Panc1 (cell line): ENCODE measurements around the gene CABP4. TPM values are rescaled to one million over a fixed set of nuclear protein-coding genes. Genes with fewer than 3 reads are reported as not detected.

ENCODE experiments used
- ATAC-seq: fragments of 200-7000 bp; cut with Tn5 transposase; 2 replicates; pipeline ENCODE4 v1.9.1; 2020; ENCODE audit warnings: mild to moderate bottlenecking, moderate library complexity
- BruUV-seq: library from RNA; stranded (reverse); fragments of 400-500 nt; replicated peaks from 2 replicates; lab custom pipeline; 2021; lab: Mats Ljungman, UMichigan
- CTCF ChIA-PET: fragments of 300-600 bp; sonication (Branson Sonifier 250); formaldehyde crosslinking; loops from one replicate; lab custom pipeline; 2022; ENCODE audit warnings: antibody characterized with exemption; lab: Charles Lee
- POLR2A ChIA-PET: fragments of 300-600 bp; sonication (Branson Sonifier 250); formaldehyde crosslinking; loops from one replicate; lab custom pipeline; 2022; ENCODE audit warnings: antibody characterized with exemption; lab: Charles Lee
- DNase-seq: peaks from one replicate; pipeline ENCODE4 v3.0.0-alpha.2; 2010; ENCODE audit warnings: low read depth, low spot score
- H3K27ac ChIP-seq: 2 replicates; pipeline ENCODE4 v1.5.1; 2011; ENCODE audit warnings: mild to moderate bottlenecking, low read length, inconsistent platforms
- H3K27me3 ChIP-seq: fragments of 200-500 bp; sonication (Bioruptor generic); 2 replicates; pipeline ENCODE4 v1.6.0; 2014; ENCODE audit warnings: low read length, inconsistent platforms; ENCODE audit not compliant: control insufficient read depth, insufficient read depth
- H3K36me3 ChIP-seq: fragments of 200-500 bp; sonication (Bioruptor generic); 2 replicates; pipeline ENCODE4 v1.5.1; 2014; ENCODE audit warnings: inconsistent platforms, mild to moderate bottlenecking, low read length, moderate library complexity; ENCODE audit not compliant: control insufficient read depth, insufficient read depth
- H3K4me1 ChIP-seq: 2 replicates; pipeline ENCODE4 v1.5.1; 2011; ENCODE audit warnings: inconsistent platforms, mild to moderate bottlenecking, low read length, moderate library complexity; ENCODE audit not compliant: control insufficient read depth, insufficient read depth
- H3K4me3 ChIP-seq, 2 experiments: 2 replicates each; pipeline ENCODE4 v1.5.1; 2011 to 2012; ENCODE audit warnings: low read depth in 2 of 2, low read length in 2 of 2, mild to moderate bottlenecking in 2 of 2, inconsistent platforms in 1 of 2, moderate library complexity in 1 of 2
- H3K9me3 ChIP-seq: fragments of 200-500 bp; sonication (Bioruptor generic); 2 replicates; pipeline ENCODE4 v1.5.1; 2014; ENCODE audit warnings: low read depth, mild to moderate bottlenecking, inconsistent platforms, low read length, moderate library complexity; ENCODE audit not compliant: control insufficient read depth, insufficient read depth
- POLR2AphosphoS5 ChIP-seq: IDR thresholded peaks from 2 replicates; pipeline ENCODE4 v1.6.1; 2012; ENCODE audit warnings: mild to moderate bottlenecking, low read depth, low read length, moderate library complexity
- SIN3A ChIP-seq: IDR thresholded peaks from 2 replicates; pipeline ENCODE4 v1.6.1; 2012; ENCODE audit warnings: low read depth, mild to moderate bottlenecking, low read length, moderate library complexity, borderline replicate concordance; ENCODE audit not compliant: insufficient read depth
- TCF7L2 ChIP-seq: IDR thresholded peaks from 2 replicates; pipeline ENCODE4 v1.6.1; 2011; ENCODE audit warnings: mild to moderate bottlenecking, low read depth, low read length, inconsistent platforms
- in situ Hi-C: cut with HindIII; loops from 2 replicates; pipeline ENCODE4 v1.10.0; 2016; ENCODE audit warnings: low sequenced_read_pairs, low pct_unique_long_range_greater_than_20kb
- intact Hi-C: fragments of 100-400 bp; cut with micrococcal nuclease; formaldehyde crosslinking; loops from one replicate; pipeline ENCODE4 v1.10.0; 2022; ENCODE audit not compliant: unreplicated experiment
- total RNA-seq: library from RNA; stranded (reverse); gene quantifications from one replicate; pipeline ENCODE4 v1.2.1, GENCODE V29; 2021; ENCODE audit not compliant: unreplicated experiment
- TF ChIP-seq, protein P1 (sequence below): fragments of 450-650 bp; IDR thresholded peaks from 2 replicates; pipeline ENCODE4 v1.5.1; 2017; ENCODE audit warnings: mild to moderate bottlenecking
- TF ChIP-seq, protein P2 (sequence below), 2 experiments: IDR thresholded peaks; 2 replicates each; pipeline ENCODE4 v1.6.1; 2011 to 2012; ENCODE audit warnings: low read depth in 2 of 2, control low read depth in 1 of 2, low read length in 1 of 2, mild to moderate bottlenecking in 1 of 2, moderate library complexity in 1 of 2; ENCODE audit not compliant: insufficient read depth in 1 of 2

The CABP4 gene
- total RNA-seq, 1 experiment from 2014 or later, result not detected

DNA sequence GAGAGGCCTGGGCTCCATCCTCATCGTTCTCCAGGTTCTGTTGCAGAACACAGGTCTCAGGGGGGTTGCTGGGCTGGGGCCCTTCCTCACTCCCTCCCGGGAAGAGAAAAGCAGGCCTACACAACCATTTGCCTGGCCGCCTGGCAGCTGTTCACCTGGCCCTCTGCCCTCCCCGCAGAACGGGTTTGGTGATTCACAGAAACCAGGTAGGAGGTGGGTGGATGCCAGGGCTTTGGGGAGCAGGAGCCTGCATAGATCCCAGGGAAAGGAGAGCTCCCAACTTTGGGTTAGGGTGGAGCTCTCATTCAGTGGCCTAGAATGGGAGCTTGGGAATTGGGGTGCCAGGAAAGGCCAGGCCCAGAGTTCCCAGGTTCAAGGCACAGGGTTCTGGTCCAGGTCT is 12.9 kb downstream of the CABP4 start:
- CTCF ChIA-PET, result interaction anchor here (0.6 to 0.7 kb wide), 3 partner anchors 31 to 204 kb away, joined by 3 to 7 read pairs (median 6); partner anchors contain the start of gene PPP1CA
- DNase-seq, result no peak
- no peak for ATAC-seq
- Histone ChIP-seq H3K27ac (peak overlapping the region; percentile 64), H3K4me1 (peaks cover 43% of the 10 kb centered on the region), H3K27me3 (no peaks in the 10 kb centered on the region), H3K4me3 (peak overlapping the region; percentile 64 to 75), H3K36me3 (peaks cover 2% of the 10 kb centered on the region; the same call in 1 of the 2 replicates), H3K9me3 (no peaks in the 10 kb centered on the region)
- TF ChIP-seq SIN3A, result no peak
- no peak for TF ChIP-seq POLR2AphosphoS5
- no peak for TF ChIP-seq TCF7L2
- TF ChIP-seq, protein P1, sequence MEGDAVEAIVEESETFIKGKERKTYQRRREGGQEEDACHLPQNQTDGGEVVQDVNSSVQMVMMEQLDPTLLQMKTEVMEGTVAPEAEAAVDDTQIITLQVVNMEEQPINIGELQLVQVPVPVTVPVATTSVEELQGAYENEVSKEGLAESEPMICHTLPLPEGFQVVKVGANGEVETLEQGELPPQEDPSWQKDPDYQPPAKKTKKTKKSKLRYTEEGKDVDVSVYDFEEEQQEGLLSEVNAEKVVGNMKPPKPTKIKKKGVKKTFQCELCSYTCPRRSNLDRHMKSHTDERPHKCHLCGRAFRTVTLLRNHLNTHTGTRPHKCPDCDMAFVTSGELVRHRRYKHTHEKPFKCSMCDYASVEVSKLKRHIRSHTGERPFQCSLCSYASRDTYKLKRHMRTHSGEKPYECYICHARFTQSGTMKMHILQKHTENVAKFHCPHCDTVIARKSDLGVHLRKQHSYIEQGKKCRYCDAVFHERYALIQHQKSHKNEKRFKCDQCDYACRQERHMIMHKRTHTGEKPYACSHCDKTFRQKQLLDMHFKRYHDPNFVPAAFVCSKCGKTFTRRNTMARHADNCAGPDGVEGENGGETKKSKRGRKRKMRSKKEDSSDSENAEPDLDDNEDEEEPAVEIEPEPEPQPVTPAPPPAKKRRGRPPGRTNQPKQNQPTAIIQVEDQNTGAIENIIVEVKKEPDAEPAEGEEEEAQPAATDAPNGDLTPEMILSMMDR, result no peak
- TF ChIP-seq, protein P2, sequence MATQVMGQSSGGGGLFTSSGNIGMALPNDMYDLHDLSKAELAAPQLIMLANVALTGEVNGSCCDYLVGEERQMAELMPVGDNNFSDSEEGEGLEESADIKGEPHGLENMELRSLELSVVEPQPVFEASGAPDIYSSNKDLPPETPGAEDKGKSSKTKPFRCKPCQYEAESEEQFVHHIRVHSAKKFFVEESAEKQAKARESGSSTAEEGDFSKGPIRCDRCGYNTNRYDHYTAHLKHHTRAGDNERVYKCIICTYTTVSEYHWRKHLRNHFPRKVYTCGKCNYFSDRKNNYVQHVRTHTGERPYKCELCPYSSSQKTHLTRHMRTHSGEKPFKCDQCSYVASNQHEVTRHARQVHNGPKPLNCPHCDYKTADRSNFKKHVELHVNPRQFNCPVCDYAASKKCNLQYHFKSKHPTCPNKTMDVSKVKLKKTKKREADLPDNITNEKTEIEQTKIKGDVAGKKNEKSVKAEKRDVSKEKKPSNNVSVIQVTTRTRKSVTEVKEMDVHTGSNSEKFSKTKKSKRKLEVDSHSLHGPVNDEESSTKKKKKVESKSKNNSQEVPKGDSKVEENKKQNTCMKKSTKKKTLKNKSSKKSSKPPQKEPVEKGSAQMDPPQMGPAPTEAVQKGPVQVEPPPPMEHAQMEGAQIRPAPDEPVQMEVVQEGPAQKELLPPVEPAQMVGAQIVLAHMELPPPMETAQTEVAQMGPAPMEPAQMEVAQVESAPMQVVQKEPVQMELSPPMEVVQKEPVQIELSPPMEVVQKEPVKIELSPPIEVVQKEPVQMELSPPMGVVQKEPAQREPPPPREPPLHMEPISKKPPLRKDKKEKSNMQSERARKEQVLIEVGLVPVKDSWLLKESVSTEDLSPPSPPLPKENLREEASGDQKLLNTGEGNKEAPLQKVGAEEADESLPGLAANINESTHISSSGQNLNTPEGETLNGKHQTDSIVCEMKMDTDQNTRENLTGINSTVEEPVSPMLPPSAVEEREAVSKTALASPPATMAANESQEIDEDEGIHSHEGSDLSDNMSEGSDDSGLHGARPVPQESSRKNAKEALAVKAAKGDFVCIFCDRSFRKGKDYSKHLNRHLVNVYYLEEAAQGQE (IDR thresholded peaks at IDR 0.05; ENCODE audit: insufficient read depth in 1 of 2, low read depth in 2 of 2, low read length in 1 of 2), result no peak
- POLR2A ChIA-PET, result interaction anchor here (0.6 kb wide), 1 partner anchor 15 kb away, joined by 3 read pairs; the partner anchor contains the start of gene AIP
- no TSS peak for BruUV-seq
- intact Hi-C loops, result no loop called here
- in situ Hi-C loops, result no loop called here

DNA sequence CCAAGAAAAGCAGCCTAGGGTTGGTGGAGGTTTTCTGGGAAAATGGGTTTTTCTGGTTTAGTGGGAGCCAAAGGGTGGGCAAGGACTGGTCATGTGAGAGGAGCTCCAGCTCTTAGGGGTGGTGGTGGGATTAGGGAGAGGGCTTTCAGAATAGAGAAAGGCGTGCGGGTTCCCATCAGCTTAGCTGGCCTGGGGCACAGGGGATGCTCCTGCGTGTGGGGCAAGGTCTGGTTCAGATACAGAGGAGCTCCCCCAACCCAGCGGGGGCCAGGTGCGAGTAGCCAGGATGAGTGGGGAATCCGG is 13.3 kb downstream of the CABP4 start:
- TF ChIP-seq POLR2AphosphoS5 (no peak), SIN3A (no peak), TCF7L2 (no peak)
- TF ChIP-seq, protein P1, result no peak
- TF ChIP-seq, protein P2 (IDR thresholded peaks at IDR 0.05; ENCODE audit: insufficient read depth in 1 of 2, low read depth in 2 of 2, low read length in 1 of 2), result no peak
- peak overlapping the region; percentile 64 to 75 for H3K4me3 ChIP-seq
- peaks cover 40% of the 10 kb centered on the region for H3K4me1 ChIP-seq
- ATAC-seq, result peak; percentile 3
- peak overlapping the region; percentile 64 for H3K27ac ChIP-seq
- intact Hi-C loops, result no loop called here
- in situ Hi-C loops, result no loop called here
- ChIA-PET POLR2A (interaction anchor here (0.6 kb wide), 1 partner anchor 15 kb away, joined by 3 read pairs; the partner anchor contains the start of gene AIP), CTCF (interaction anchor here (0.6 to 0.7 kb wide), 4 partner anchors 32 to 203 kb away, joined by 3 to 7 read pairs (median 4); partner anchors contain the start of gene PPP1CA)
- DNase-seq, result no peak
- no peaks in the 10 kb centered on the region for H3K27me3 ChIP-seq
- H3K36me3 ChIP-seq, result peaks cover 2% of the 10 kb centered on the region; the same call in 1 of the 2 replicates
- no TSS peak for BruUV-seq
- H3K9me3 ChIP-seq, result no peaks in the 10 kb centered on the region
